BJ (cell line): Measurements from ENCODE around the gene ATP6V0A1. TPM values are rescaled to one million over a fixed set of nuclear protein-coding genes. Genes with fewer than 3 reads are reported as not detected.

Source experiments
- CTCF ChIA-PET: fragments of 350-600 bp; formaldehyde crosslinking; extraction: SDS; loops from one replicate; lab custom pipeline; 2021; ENCODE audit warnings: antibody characterized with exemption, inconsistent platforms; lab: Yijun Ruan, JAX
- POLR2A ChIA-PET: fragments of 300-600 bp; sonication (Branson Sonifier 250); formaldehyde crosslinking; extraction: SDS; loops from one replicate; lab custom pipeline; 2021; ENCODE audit warnings: antibody characterized with exemption; lab: Charles Lee
- DNase-seq: peaks from one replicate; pipeline ENCODE4 v3.0.0-alpha.2; 2011; ENCODE audit warnings: low read depth
- H3K27me3 ChIP-seq: 2 replicates; pipeline ENCODE4 v1.6.0; 2011; ENCODE audit warnings: low read length; ENCODE audit not compliant: control insufficient read depth, insufficient read depth
- H3K36me3 ChIP-seq: 2 replicates; pipeline ENCODE4 v1.5.1; 2011; ENCODE audit warnings: low read length; ENCODE audit not compliant: control insufficient read depth, insufficient read depth
- H3K4me3 ChIP-seq: 2 replicates; pipeline ENCODE4 v1.5.1; 2011; ENCODE audit warnings: low read depth, mild to moderate bottlenecking, control low read depth, low read length
- CTCF ChIP-seq: IDR thresholded peaks from 2 replicates; pipeline ENCODE4 v1.5.1; 2011; ENCODE audit warnings: low read depth, mild to moderate bottlenecking, control low read depth, inconsistent platforms, low read length, moderate library complexity; ENCODE audit not compliant: insufficient read depth
- polyA plus RNA-seq: library from polyadenylated mRNA; depleted of rRNA; stranded (reverse); fragments of >200 nt; gene quantifications from 2 replicates; pipeline ENCODE4 v1.2.3, GENCODE V29; 2011

Gene ATP6V0A1
- polyA plus RNA-seq, 1 experiment: 37.1 TPM

GRCh38 chr17:42484304-42484703, 25.6 kb downstream of the ATP6V0A1 start:
- no peak for TF ChIP-seq CTCF
- Histone ChIP-seq H3K4me3 (no peak overlapping the region), H3K27me3 (no peaks in the 10 kb centered on the region), H3K36me3 (peaks cover 10% of the 10 kb centered on the region)
- ChIA-PET CTCF (interaction anchor here (2.2 kb wide), 1 partner anchor 87 kb away, joined by 4 read pairs; no protein-coding TSS in a partner anchor), POLR2A (no interaction called here)
- no peak for DNase-seq

- peaks cover 15% of the 10 kb centered on the region for H3K36me3 ChIP-seq
- no peak overlapping the region for H3K4me3 ChIP-seq
- no peak for TF ChIP-seq CTCF
- ChIA-PET POLR2A (no interaction called here), CTCF (interaction anchor here (1.1 kb wide), 1 partner anchor 9 kb away, joined by 5 read pairs; no protein-coding TSS in a partner anchor)
- DNase-seq: no peak
- no peaks in the 10 kb centered on the region for H3K27me3 ChIP-seq
These were observed 27.0 kb downstream of the ATP6V0A1 start for GRCh38 chr17:42485680-42486079.

- ChIA-PET CTCF (no interaction called here), POLR2A (no interaction called here)
- Histone ChIP-seq H3K36me3 (peaks cover 17% of the 10 kb centered on the region), H3K4me3 (no peak overlapping the region), H3K27me3 (no peaks in the 10 kb centered on the region)
- no peak for TF ChIP-seq CTCF
- no peak for DNase-seq
These were observed 29.4 kb downstream of the ATP6V0A1 start for GRCh38 chr17:42488032-42488431.

GRCh38 chr17:42493319-42493718, 34.6 kb downstream of the ATP6V0A1 start:
- ChIA-PET POLR2A (no interaction called here), CTCF (interaction anchor here (2.5 kb wide), 1 partner anchor 24 kb away, joined by 8 read pairs; no protein-coding TSS in a partner anchor)
- peaks cover 8% of the 10 kb centered on the region for H3K36me3 ChIP-seq
- H3K4me3 ChIP-seq: no peak overlapping the region
- no peak for DNase-seq
- H3K27me3 ChIP-seq: no peaks in the 10 kb centered on the region
- TF ChIP-seq CTCF: no peak

- Histone ChIP-seq H3K36me3 (peaks cover 4% of the 10 kb centered on the region), H3K27me3 (no peaks in the 10 kb centered on the region), H3K4me3 (no peak overlapping the region)
- no peak for TF ChIP-seq CTCF
- POLR2A ChIA-PET: interaction anchor here (0.6 kb wide), 1 partner anchor 73 kb away, joined by 3 read pairs; no protein-coding TSS in a partner anchor
- DNase-seq: no peak
- CTCF ChIA-PET: interaction anchor here (1.0 to 2.5 kb wide), 5 partner anchors 9 to 89 kb away, joined by 3 to 8 read pairs (median 4); no protein-coding TSS in a partner anchor
These were observed 36.0 kb downstream of the ATP6V0A1 start for GRCh38 chr17:42494673-42495072.
